H9 (cell line): ENCODE data around the gene PDE8A. TPM values are rescaled to one million over a fixed set of nuclear protein-coding genes. Genes with fewer than 3 reads are reported as not detected.

Source experiments
- DNase-seq: peaks from one replicate; pipeline ENCODE4 v3.0.0-alpha.2; 2017
- H2AFZ ChIP-seq: one replicate; pipeline ENCODE4 v1.6.1; 2013; ENCODE audit warnings: mild to moderate bottlenecking, low read length, control low read depth, moderate library complexity
- H2AK5ac ChIP-seq: 2 replicates; pipeline ENCODE4 v1.6.1; 2013; ENCODE audit warnings: low read length, control low read depth, mixed read lengths; ENCODE audit not compliant: insufficient read length
- H2BK120ac ChIP-seq: one replicate; pipeline ENCODE4 v1.6.1; 2013; ENCODE audit warnings: low read depth, mild to moderate bottlenecking, low read length, control low read depth, inconsistent platforms; ENCODE audit not compliant: poor library complexity, severe bottlenecking
- H2BK12ac ChIP-seq: 2 replicates; pipeline ENCODE4 v1.6.1; 2013; ENCODE audit warnings: low read length, control low read depth, mixed read lengths, low read depth; ENCODE audit not compliant: insufficient read length
- H2BK15ac ChIP-seq: 2 replicates; pipeline ENCODE4 v1.6.1; 2013; ENCODE audit warnings: low read depth, low read length, control low read depth
- H2BK20ac ChIP-seq: one replicate; pipeline ENCODE4 v1.6.1; 2013; ENCODE audit warnings: low read depth, mild to moderate bottlenecking, low read length, control low read depth, inconsistent platforms; ENCODE audit not compliant: poor library complexity, severe bottlenecking
- H2BK5ac ChIP-seq: 2 replicates; pipeline ENCODE4 v1.6.1; 2013; ENCODE audit warnings: low read length, control low read depth, mixed read lengths; ENCODE audit not compliant: insufficient read length
- H3K14ac ChIP-seq: 2 replicates; pipeline ENCODE4 v1.6.1; 2013; ENCODE audit warnings: low read length, control low read depth; ENCODE audit not compliant: insufficient read depth
- H3K18ac ChIP-seq: 2 replicates; pipeline ENCODE4 v1.6.1; 2013; ENCODE audit warnings: low read depth, mild to moderate bottlenecking, mixed read lengths, low read length, control low read depth; ENCODE audit not compliant: insufficient read length
- H3K23ac ChIP-seq: 2 replicates; pipeline ENCODE4 v1.6.1; 2013; ENCODE audit warnings: low read length, control low read depth, mixed read lengths, low read depth; ENCODE audit not compliant: insufficient read length
- H3K23me2 ChIP-seq: 2 replicates; pipeline ENCODE4 v1.6.1; 2013; ENCODE audit warnings: low read depth, mild to moderate bottlenecking, mixed read lengths, low read length, control low read depth; ENCODE audit not compliant: insufficient read length, poor library complexity, severe bottlenecking
- H3K27ac ChIP-seq: 2 replicates; pipeline ENCODE4 v1.5.1; 2013; ENCODE audit warnings: low read length, control low read depth, mixed read lengths, low read depth; ENCODE audit not compliant: insufficient read length
- H3K27me3 ChIP-seq: 2 replicates; pipeline ENCODE4 v1.6.1; 2013; ENCODE audit warnings: low read length, control low read depth, inconsistent platforms; ENCODE audit not compliant: insufficient read depth
- H3K4ac ChIP-seq: 2 replicates; pipeline ENCODE4 v1.6.1; 2013; ENCODE audit warnings: low read depth, mild to moderate bottlenecking, control low read depth, inconsistent platforms, low read length, moderate library complexity
- H3K4me1 ChIP-seq: 2 replicates; pipeline ENCODE4 v1.6.1; 2013; ENCODE audit warnings: low read length, control low read depth, inconsistent platforms; ENCODE audit not compliant: insufficient read depth
- H3K4me2 ChIP-seq: 2 replicates; pipeline ENCODE4 v1.6.1; 2013; ENCODE audit warnings: low read length, control low read depth, mixed read lengths; ENCODE audit not compliant: insufficient read length, insufficient read depth
- H3K56ac ChIP-seq: 2 replicates; pipeline ENCODE4 v1.6.1; 2013; ENCODE audit warnings: low read depth, mild to moderate bottlenecking, mixed read lengths, low read length, control low read depth; ENCODE audit not compliant: insufficient read length
- H3K79me1 ChIP-seq: 2 replicates; pipeline ENCODE4 v1.6.1; 2013; ENCODE audit warnings: low read depth, mild to moderate bottlenecking, moderate library complexity, low read length, control low read depth, inconsistent platforms; ENCODE audit not compliant: insufficient read depth, poor library complexity, severe bottlenecking
- H3K79me2 ChIP-seq: 2 replicates; pipeline ENCODE4 v1.6.1; 2013; ENCODE audit warnings: low read length, control low read depth, inconsistent platforms; ENCODE audit not compliant: insufficient read depth
- H3K9ac ChIP-seq: 2 replicates; pipeline ENCODE4 v1.6.1; 2013; ENCODE audit warnings: low read length, control low read depth, mixed read lengths; ENCODE audit not compliant: insufficient read length; ENCODE audit errors: extremely low read depth
- H3K9me3 ChIP-seq: one replicate; pipeline ENCODE4 v1.6.1; 2013; ENCODE audit warnings: low read depth, low read length, inconsistent platforms; ENCODE audit not compliant: control insufficient read depth
- H3T11ph ChIP-seq: one replicate; pipeline ENCODE4 v1.6.1; 2013; ENCODE audit warnings: mild to moderate bottlenecking, low read length, control low read depth, inconsistent platforms
- H4K20me1 ChIP-seq: one replicate; pipeline ENCODE4 v1.6.1; 2013; ENCODE audit not compliant: control insufficient read depth, insufficient read length, insufficient read depth
- H4K5ac ChIP-seq: 2 replicates; pipeline ENCODE4 v1.6.1; 2013; ENCODE audit warnings: low read depth, mild to moderate bottlenecking, mixed read lengths, low read length, control low read depth; ENCODE audit not compliant: insufficient read length
- H4K8ac ChIP-seq: replicated peaks from 2 replicates; pipeline ENCODE4 v1.6.1; 2013; ENCODE audit warnings: low read length, control low read depth, mixed read lengths, low read depth; ENCODE audit not compliant: insufficient read length
- H4K91ac ChIP-seq: 2 replicates; pipeline ENCODE4 v1.6.1; 2013; ENCODE audit warnings: low read depth, mild to moderate bottlenecking, moderate library complexity, mixed read lengths, low read length, control low read depth; ENCODE audit not compliant: insufficient read length
- H3K27ac Mint-ChIP-seq, 3 experiments: 2 replicates in 2 of 3; 3 replicates in 1 of 3; pipeline ENCODE4 v1.8.0; 2020 to 2021; ENCODE audit warnings: mixed read lengths in 3 of 3, mild to moderate bottlenecking in 1 of 3, moderate library complexity in 1 of 3
- H3K27me3 Mint-ChIP-seq: 2 replicates; pipeline ENCODE4 v1.8.0; 2021; ENCODE audit warnings: low read depth, mild to moderate bottlenecking, moderate library complexity, mixed read lengths
- H3K36me3 Mint-ChIP-seq, 3 experiments: 2 replicates in 2 of 3; 3 replicates in 1 of 3; pipeline ENCODE4 v1.8.0; 2020 to 2021; ENCODE audit warnings: low read depth in 3 of 3, mixed read lengths in 3 of 3; ENCODE audit not compliant: insufficient read depth in 1 of 3
- H3K4me1 Mint-ChIP-seq, 2 experiments: 2 replicates each; pipeline ENCODE4 v1.8.0; 2020; ENCODE audit warnings: mixed read lengths in 2 of 2
- H3K4me3 Mint-ChIP-seq, 2 experiments: 2 replicates in 1 of 2; 3 replicates in 1 of 2; pipeline ENCODE4 v1.8.0; 2020 to 2021; ENCODE audit warnings: mild to moderate bottlenecking in 2 of 2, mixed read lengths in 2 of 2, moderate library complexity in 1 of 2
- H3K9me3 Mint-ChIP-seq, 2 experiments: 2 replicates in 1 of 2; 3 replicates in 1 of 2; pipeline ENCODE4 v1.8.0; 2020; ENCODE audit warnings: mild to moderate bottlenecking in 2 of 2, mixed read lengths in 2 of 2, moderate library complexity in 1 of 2
- WGBS: extraction: QIAGEN DNeasy Blood & Tissue Kit; methylation state at CpG from one replicate; pipeline ENCODE4 v1.1.7; 2013; ENCODE audit warnings: missing lambda C conversion rate, low lambda C conversion rate, mixed read lengths; ENCODE audit not compliant: insufficient read length; ENCODE audit errors: extremely low coverage; 5-methylcytosine and 5-hydroxymethylcytosine counted together
- total RNA-seq: library from RNA; stranded (reverse); gene quantifications from 2 replicates; pipeline ENCODE4 v1.2.1, GENCODE V29; 2021
- TF ChIP-seq, protein P1 (sequence below): fragments of 200-600 bp; sonication (generic); conservative IDR thresholded peaks from 3 replicates; pipeline ENCODE4 v1.8.0; 2021; ENCODE audit warnings: antibody characterized with exemption, mild to moderate bottlenecking

Gene PDE8A
- total RNA-seq, 1 experiment from 2014 or later, result 9.3 TPM

DNA sequence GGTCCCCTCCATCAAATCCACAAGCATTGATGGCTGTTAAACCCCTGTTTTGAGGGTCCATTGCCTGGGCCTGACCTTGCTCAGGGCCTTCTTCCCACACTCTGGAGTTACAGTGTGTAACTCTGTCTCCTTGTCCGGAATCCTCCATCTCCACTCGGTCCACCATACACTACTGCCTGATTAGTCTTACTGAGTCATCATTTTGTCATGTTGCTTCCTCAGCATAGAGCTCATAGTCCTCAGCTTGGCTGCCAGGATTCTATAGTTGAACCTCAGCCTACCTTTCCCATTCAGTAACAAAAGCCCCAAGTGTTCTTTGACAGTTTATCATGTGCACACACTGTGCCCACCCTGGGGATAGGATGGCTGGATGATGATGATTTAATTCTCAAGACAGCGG, 113.0 kb downstream of the PDE8A start:
- Histone ChIP-seq H3K56ac (no peak overlapping the region), H4K5ac (no peak overlapping the region), H2AK5ac (no peak overlapping the region), H3T11ph (no peak overlapping the region), H3K4me1 (no peaks in the 10 kb centered on the region), H3K23me2 (no peaks in the 10 kb centered on the region), H4K8ac (no peak overlapping the region), H3K4ac (no peak overlapping the region), H3K27ac (no peak overlapping the region), H3K14ac (no peak overlapping the region), H3K79me2 (no peaks in the 10 kb centered on the region), H3K4me2 (no peak overlapping the region), H2AFZ (no peak overlapping the region), H3K9ac (no peak overlapping the region), H2BK12ac (no peak overlapping the region), H3K23ac (no peak overlapping the region), H3K18ac (no peak overlapping the region), H3K9me3 (no peaks in the 10 kb centered on the region), H3K79me1 (no peaks in the 10 kb centered on the region), H2BK20ac (no peak overlapping the region), H4K20me1 (no peaks in the 10 kb centered on the region), H2BK15ac (no peak overlapping the region), H3K27me3 (no peaks in the 10 kb centered on the region), H2BK5ac (no peak overlapping the region), H2BK120ac (no peak overlapping the region), H4K91ac (no peak overlapping the region)
- Mint-ChIP-seq H3K4me1 (peaks cover 2 to 16% of the 10 kb centered on the region in 2 experiments), H3K36me3 (peaks cover 0 to 6% (median 0%) of the 10 kb centered on the region in 3 experiments; a peak in 2 of 7 replicates), H3K27ac (0 out of 7 replicates have a peak overlapping the region, but pooled peaks of 1 of the 3 experiments have one; percentile 2), H3K9me3 (no peaks in the 10 kb centered on the region), H3K27me3 (no peaks in the 10 kb centered on the region), H3K4me3 (no peak overlapping the region)
- DNase-seq, result no peak
- no CpG with 5 or more reads among the region's 3 CpGs for WGBS
- TF ChIP-seq, protein P1, sequence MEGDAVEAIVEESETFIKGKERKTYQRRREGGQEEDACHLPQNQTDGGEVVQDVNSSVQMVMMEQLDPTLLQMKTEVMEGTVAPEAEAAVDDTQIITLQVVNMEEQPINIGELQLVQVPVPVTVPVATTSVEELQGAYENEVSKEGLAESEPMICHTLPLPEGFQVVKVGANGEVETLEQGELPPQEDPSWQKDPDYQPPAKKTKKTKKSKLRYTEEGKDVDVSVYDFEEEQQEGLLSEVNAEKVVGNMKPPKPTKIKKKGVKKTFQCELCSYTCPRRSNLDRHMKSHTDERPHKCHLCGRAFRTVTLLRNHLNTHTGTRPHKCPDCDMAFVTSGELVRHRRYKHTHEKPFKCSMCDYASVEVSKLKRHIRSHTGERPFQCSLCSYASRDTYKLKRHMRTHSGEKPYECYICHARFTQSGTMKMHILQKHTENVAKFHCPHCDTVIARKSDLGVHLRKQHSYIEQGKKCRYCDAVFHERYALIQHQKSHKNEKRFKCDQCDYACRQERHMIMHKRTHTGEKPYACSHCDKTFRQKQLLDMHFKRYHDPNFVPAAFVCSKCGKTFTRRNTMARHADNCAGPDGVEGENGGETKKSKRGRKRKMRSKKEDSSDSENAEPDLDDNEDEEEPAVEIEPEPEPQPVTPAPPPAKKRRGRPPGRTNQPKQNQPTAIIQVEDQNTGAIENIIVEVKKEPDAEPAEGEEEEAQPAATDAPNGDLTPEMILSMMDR, result no peak
